H1 (cell line): ENCODE measurements around the gene TIMM10B. TPM values are rescaled to one million over a fixed set of nuclear protein-coding genes. Genes with fewer than 3 reads are reported as not detected.

Experiments
- CTCF ChIA-PET: fragments of 300-600 bp; sonication (Branson Sonifier 250); formaldehyde crosslinking; loops from one replicate; lab custom pipeline; 2021; ENCODE audit not compliant: partially characterized antibody; lab: Charles Lee
- POLR2A ChIA-PET: fragments of 300-600 bp; sonication (Branson Sonifier 250); formaldehyde crosslinking; loops from one replicate; lab custom pipeline; 2021; ENCODE audit warnings: inconsistent platforms; ENCODE audit not compliant: partially characterized antibody; lab: Charles Lee
- DNase-seq, 2 experiments: peaks; one replicate each; pipeline versions ENCODE4 v3.0.0 to v3.0.0-alpha.2; 2010 to 2022; ENCODE audit warnings: low spot score in 2 of 2, low read depth in 1 of 2, mixed read lengths in 1 of 2
- FAIRE-seq: peaks from 2 replicates; lab custom pipeline; 2011; peaks lifted over from hg19 to GRCh38; lab: Jason Lieb, UNC
- H2AFZ ChIP-seq: 2 replicates; pipeline ENCODE4 v1.8.1; 2012; ENCODE audit warnings: low read length, inconsistent platforms
- H2AK5ac ChIP-seq: 2 replicates; pipeline ENCODE4 v1.6.1; 2013; ENCODE audit warnings: low read depth, low read length
- H2BK120ac ChIP-seq: replicated peaks from 2 replicates; pipeline ENCODE3; 2013; ENCODE audit warnings: low read depth, low read length, inconsistent platforms
- H2BK12ac ChIP-seq: 2 replicates; pipeline ENCODE4 v1.6.1; 2013; ENCODE audit warnings: low read depth, low read length
- H2BK15ac ChIP-seq: 2 replicates; pipeline ENCODE4 v1.6.1; 2013; ENCODE audit warnings: low read length
- H2BK20ac ChIP-seq: 2 replicates; pipeline ENCODE4 v1.6.1; 2013; ENCODE audit warnings: low read length
- H2BK5ac ChIP-seq: 2 replicates; pipeline ENCODE4 v1.6.1; 2013; ENCODE audit warnings: low read depth, low read length
- H3K14ac ChIP-seq: 2 replicates; pipeline ENCODE4 v1.6.1; 2013; ENCODE audit warnings: inconsistent platforms; ENCODE audit not compliant: insufficient read length
- H3K18ac ChIP-seq: 2 replicates; pipeline ENCODE4 v1.6.1; 2013; ENCODE audit warnings: low read length; ENCODE audit errors: extremely low read depth
- H3K23ac ChIP-seq: 2 replicates; pipeline ENCODE4 v1.6.1; 2013; ENCODE audit warnings: inconsistent platforms; ENCODE audit not compliant: insufficient read length
- H3K23me2 ChIP-seq: 2 replicates; pipeline ENCODE4 v1.6.1; 2013; ENCODE audit warnings: low read depth, low read length
- H3K27ac ChIP-seq: 2 replicates; pipeline ENCODE4 v1.6.1; 2011; ENCODE audit warnings: low read depth, low read length, inconsistent platforms
- H3K27me3 ChIP-seq, 4 experiments: replicated peaks in 1 of 4; 1 replicate in 1 of 4; 2 replicates in 3 of 4; pipeline versions ENCODE4 v1.6.1 to v1.8.1; 2011 to 2013; ENCODE audit warnings: low read length in 3 of 4, mild to moderate bottlenecking in 3 of 4, inconsistent platforms in 2 of 4, mixed read lengths in 2 of 4, moderate library complexity in 1 of 4; ENCODE audit not compliant: control insufficient read depth in 3 of 4, insufficient read depth in 3 of 4; ENCODE audit errors: extremely low read depth in 1 of 4
- H3K36me3 ChIP-seq, 4 experiments: 2 replicates each; pipeline versions ENCODE4 v1.6.1 to v1.8.1; 2011 to 2013; ENCODE audit warnings: mild to moderate bottlenecking in 4 of 4, low read length in 3 of 4, moderate library complexity in 2 of 4, control low read depth in 1 of 4, inconsistent platforms in 1 of 4; ENCODE audit not compliant: insufficient read depth in 4 of 4, control insufficient read depth in 2 of 4
- H3K4ac ChIP-seq: replicated peaks from 2 replicates; pipeline ENCODE3; 2013; ENCODE audit warnings: low read length, low read depth, mixed read lengths, inconsistent platforms; ENCODE audit not compliant: insufficient read length
- H3K4me1 ChIP-seq, 4 experiments: replicated peaks in 1 of 4; 1 replicate in 1 of 4; 2 replicates in 3 of 4; pipeline versions ENCODE4 v1.6.1 to v1.8.1; 2011 to 2013; ENCODE audit warnings: low read length in 3 of 4, inconsistent platforms in 2 of 4, mixed read lengths in 1 of 4; ENCODE audit not compliant: insufficient read depth in 4 of 4, control insufficient read depth in 3 of 4
- H3K4me2 ChIP-seq, 2 experiments: 2 replicates each; pipeline versions ENCODE4 v1.6.1 to v1.8.1; 2011 to 2013; ENCODE audit warnings: low read depth in 2 of 2, low read length in 2 of 2, control low read depth in 1 of 2, inconsistent platforms in 1 of 2, mild to moderate bottlenecking in 1 of 2; ENCODE audit not compliant: insufficient read depth in 1 of 2
- H3K4me3 ChIP-seq, 4 experiments: fragments of 200-600, 300-600 bp in 1 of 4; sonication (generic), shearing (Covaris generic), sonication (Bioruptor Twin) in 1 of 4; 2 replicates each; pipeline versions ENCODE4 v1.5.1 to v1.8.1; 2011 to 2016; ENCODE audit warnings: low read length in 4 of 4, low read depth in 3 of 4, control low read depth in 2 of 4, inconsistent platforms in 2 of 4, mild to moderate bottlenecking in 2 of 4, mixed read lengths in 1 of 4, moderate library complexity in 1 of 4; ENCODE audit not compliant: insufficient read depth in 2 of 4; ENCODE audit errors: extremely low read depth in 1 of 4
- H3K56ac ChIP-seq: replicated peaks from 2 replicates; pipeline ENCODE3; 2013; ENCODE audit warnings: low read depth, mild to moderate bottlenecking, mixed read lengths, low read length, inconsistent platforms; ENCODE audit not compliant: insufficient read length
- H3K79me1 ChIP-seq: 2 replicates; pipeline ENCODE4 v1.6.1; 2013; ENCODE audit warnings: low read depth, low read length, control low read depth
- H3K79me2 ChIP-seq, 2 experiments: 2 replicates each; pipeline versions ENCODE4 v1.6.1 to v1.8.1; 2012 to 2013; ENCODE audit warnings: low read length in 2 of 2, mild to moderate bottlenecking in 2 of 2, inconsistent platforms in 1 of 2; ENCODE audit not compliant: insufficient read depth in 2 of 2, control insufficient read depth in 1 of 2
- H3K9ac ChIP-seq, 4 experiments: replicated peaks in 1 of 4; 1 replicate in 1 of 4; 2 replicates in 3 of 4; pipeline versions ENCODE4 v1.6.1 to v1.8.1; 2011 to 2013; ENCODE audit warnings: low read depth in 3 of 4, low read length in 3 of 4, control low read depth in 2 of 4, mild to moderate bottlenecking in 2 of 4, moderate library complexity in 2 of 4, inconsistent platforms in 1 of 4; ENCODE audit errors: extremely low read depth in 1 of 4
- H3K9me3 ChIP-seq, 2 experiments: 2 replicates each; pipeline versions ENCODE4 v1.6.1 to v1.8.1; 2012 to 2013; ENCODE audit warnings: mild to moderate bottlenecking in 2 of 2, moderate library complexity in 2 of 2, control low read depth in 1 of 2, inconsistent platforms in 1 of 2, low read depth in 1 of 2, low read length in 1 of 2, mixed read lengths in 1 of 2; ENCODE audit not compliant: insufficient read depth in 2 of 2
- H4K20me1 ChIP-seq, 2 experiments: replicated peaks in 1 of 2; 2 replicates each; pipeline versions ENCODE3 to v1.8.1; 2011 to 2013; ENCODE audit warnings: inconsistent platforms in 2 of 2, low read length in 2 of 2, mild to moderate bottlenecking in 1 of 2; ENCODE audit not compliant: insufficient read depth in 2 of 2, control insufficient read depth in 1 of 2
- H4K5ac ChIP-seq: 2 replicates; pipeline ENCODE4 v1.6.1; 2013; ENCODE audit warnings: low read length, low read depth, mixed read lengths, inconsistent platforms; ENCODE audit not compliant: insufficient read length
- H4K8ac ChIP-seq: 2 replicates; pipeline ENCODE4 v1.8.0; 2013; ENCODE audit warnings: mild to moderate bottlenecking, moderate library complexity, low read length, inconsistent platforms; ENCODE audit not compliant: insufficient read depth; ENCODE audit errors: extremely low read depth
- H4K91ac ChIP-seq: replicated peaks from 2 replicates; pipeline ENCODE3; 2013; ENCODE audit warnings: low read length, mixed read lengths, inconsistent platforms; ENCODE audit not compliant: insufficient read length
- CEBPB ChIP-seq: IDR thresholded peaks from 2 replicates; pipeline ENCODE4 v1.6.1; 2012; ENCODE audit warnings: low read depth, low read length
- E2F6 ChIP-seq: IDR thresholded peaks from 2 replicates; pipeline ENCODE4 v1.6.1; 2012; ENCODE audit warnings: inconsistent platforms
- HDAC2 ChIP-seq, 2 experiments: fragments of 300-600 bp in 1 of 2; sonication (generic) in 1 of 2; IDR thresholded peaks; 2 replicates each; pipeline ENCODE4 v1.6.1; 2011 to 2012; ENCODE audit warnings: low read depth in 2 of 2, low read length in 2 of 2, mild to moderate bottlenecking in 2 of 2, moderate library complexity in 2 of 2, borderline replicate concordance in 1 of 2, inconsistent platforms in 1 of 2
- NANOG ChIP-seq: IDR thresholded peaks from 2 replicates; pipeline ENCODE4 v1.6.1; 2011; ENCODE audit warnings: low read length, low read depth, mild to moderate bottlenecking, inconsistent platforms; ENCODE audit not compliant: insufficient read depth, poor library complexity, severe bottlenecking
- RFX5 ChIP-seq: IDR thresholded peaks from 2 replicates; pipeline ENCODE4 v1.6.1; 2011; ENCODE audit warnings: low read depth, low read length, improper control_type of control experiment, borderline replicate concordance
- SAP30 ChIP-seq: fragments of 300-600 bp; sonication (generic); IDR thresholded peaks from 2 replicates; pipeline ENCODE4 v1.7.1; 2012; ENCODE audit warnings: low read length, moderate library complexity, mild to moderate bottlenecking, inconsistent platforms; ENCODE audit not compliant: insufficient read depth, insufficient replicate concordance
- SP2 ChIP-seq: IDR thresholded peaks from 2 replicates; pipeline ENCODE4 v1.6.1; 2012; ENCODE audit warnings: mild to moderate bottlenecking, low read length, inconsistent platforms
- TEAD4 ChIP-seq: IDR thresholded peaks from 2 replicates; pipeline ENCODE4 v1.6.1; 2012; ENCODE audit warnings: low read depth, low read length, inconsistent platforms, mixed read lengths
- WGBS, 2 experiments: shearing (Covaris generic) in 1 of 2; methylation state at CpG; one replicate each; pipeline versions ENCODE4 v1.1.6 to v1.1.7; 2013 to 2015; ENCODE audit warnings: low lambda C conversion rate in 2 of 2, mixed read lengths in 2 of 2, inconsistent platforms in 1 of 2, low coverage in 1 of 2, missing lambda C conversion rate in 1 of 2; ENCODE audit not compliant: insufficient replicate concordance in 2 of 2, insufficient coverage in 1 of 2, insufficient read length in 1 of 2; ENCODE audit errors: extremely low coverage in 1 of 2, missing lambda C conversion rate in 1 of 2; 5-methylcytosine and 5-hydroxymethylcytosine counted together
- polyA plus RNA-seq, 7 experiments: library from polyadenylated mRNA; depleted of rRNA in 3 of 7; stranded (reverse) in 5 of 7; unstranded in 2 of 7; fragments of >200 nt in 5 of 7; fragments of 200-250 nt in 2 of 7; gene quantifications; 1 replicate in 5 of 7; 2 replicates in 1 of 7; 4 replicates in 1 of 7; pipeline versions ENCODE4 v1.2.1 to v1.2.3, GENCODE V29; 2011 to 2013; ENCODE audit warnings: missing spikeins in 2 of 7, mixed read lengths in 2 of 7
- total RNA-seq: library from RNA; stranded (reverse); fragmentation: NEBNext Ultra II Directional; extraction: Animal tissue kit (Norgen Biotek cat#: 25700); gene quantifications from 2 replicates; pipeline ENCODE4 v1.2.1, GENCODE V29; 2021

Gene TIMM10B
- total and polyA plus RNA-seq, 2 of the 8 experiments (the other 6 are each of a cell fraction or from before 2014, with no cell fraction given), result 38.2 to 47.8 TPM

DNA sequence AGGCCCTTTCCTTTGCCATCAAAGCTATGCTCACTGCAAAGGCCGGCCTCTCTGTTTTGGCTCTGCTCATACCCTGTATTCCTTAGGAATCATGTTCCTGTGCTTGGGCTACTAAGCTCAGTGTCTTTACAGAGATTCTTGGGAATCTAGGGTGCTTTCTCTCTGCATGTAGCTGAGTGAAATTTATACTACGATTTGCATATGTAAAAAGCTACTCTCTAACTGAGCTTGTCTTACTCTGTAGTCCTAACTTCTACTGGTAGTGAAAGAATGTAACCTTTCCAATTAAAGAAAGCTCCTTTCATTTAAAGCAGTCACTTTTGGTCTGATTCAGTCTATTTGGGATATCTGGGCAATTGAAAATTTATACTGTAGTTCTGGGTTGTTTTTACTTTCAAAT lies 48.0 kb downstream of the TIMM10B start:
- Histone ChIP-seq H3K14ac (no peak overlapping the region), H3K18ac (no peak overlapping the region), H2BK12ac (no peak overlapping the region), H2BK120ac (no peak overlapping the region), H2BK15ac (no peak overlapping the region), H3K9me3 (no peaks in the 10 kb centered on the region), H3K4me2 (no peak overlapping the region), H3K4me1 (no peaks in the 10 kb centered on the region), H3K79me1 (no peaks in the 10 kb centered on the region), H2BK5ac (no peak overlapping the region), H3K4me3 (no peak overlapping the region), H4K8ac (no peak overlapping the region; the same call in 1 of the 2 replicates), H3K4ac (no peak overlapping the region), H2AK5ac (no peak overlapping the region), H3K23me2 (no peaks in the 10 kb centered on the region), H4K91ac (no peak overlapping the region), H3K27ac (no peak overlapping the region), H3K23ac (no peak overlapping the region), H3K9ac (no peak overlapping the region), H3K56ac (no peak overlapping the region), H2AFZ (no peak overlapping the region), H4K5ac (no peak overlapping the region), H3K36me3 (peaks cover 0 to 3% (median under 1%) of the 10 kb centered on the region in 4 experiments; a peak in 2 of 8 replicates), H2BK20ac (no peak overlapping the region), H3K27me3 (no peaks in the 10 kb centered on the region), H3K79me2 (no peaks in the 10 kb centered on the region), H4K20me1 (no peaks in the 10 kb centered on the region)
- TF ChIP-seq HDAC2 (IDR thresholded peaks at IDR 0.05; ENCODE audit: borderline replicate concordance in 1 of 2, low read depth in 2 of 2, low read length in 2 of 2) (no peak), TEAD4 (no peak), NANOG (no peak), RFX5 (no peak), SP2 (no peak), CEBPB (no peak), SAP30 (no peak), E2F6 (no peak)
- no peak for DNase-seq
- POLR2A ChIA-PET, result interaction anchor here (1.1 to 1.4 kb wide), 2 partner anchors 12 to 83 kb away, joined by 4 to 5 read pairs; partner anchors contain the start of gene TAF10
- FAIRE-seq, result no peak
- CTCF ChIA-PET, result interaction anchor here (0.6 to 6.7 kb wide), 19 partner anchors 10 to 176 kb away, joined by 3 to 64 read pairs (median 4); partner anchors contain the start of genes ARFIP2, HPX and TIMM10B
- 77% methylated on average over 2 of the region's 2 CpGs; no CpG with 5 or more reads in 1 of the 2 experiments for WGBS, 2 experiments
